22Rv1 (cell line): ENCODE data around the gene PSAT1.

Experiments used
- CTCF ChIP-seq: fragments of 450-650 bp; IDR thresholded peaks from 2 replicates; pipeline ENCODE4 v1.5.1; 2017; ENCODE audit warnings: mild to moderate bottlenecking
- ZFX ChIP-seq: fragments of 450-650 bp; IDR thresholded peaks from 2 replicates; pipeline ENCODE4 v1.6.1; 2017; ENCODE audit warnings: antibody characterized with exemption, borderline replicate concordance

GRCh38 chr9:78358329-78359051, 61.6 kb downstream of the PSAT1 start:
- TF ChIP-seq CTCF = no peak
- TF ChIP-seq ZFX = no peak
